Cortex of kidney (tissue), 1 donor: ENCODE measurements around the gene TGFBR3L.
"Not testable (repeated sequence)": the region's sequence is repeated elsewhere in the genome, so short reads cannot be mapped to it uniquely, and the experiment has no call there.

Source experiments
- DNase-seq: peaks from one replicate; lab custom pipeline; 2025; lab: John Stamatoyannopoulos, UW

The TGFBR3L gene

DNA sequence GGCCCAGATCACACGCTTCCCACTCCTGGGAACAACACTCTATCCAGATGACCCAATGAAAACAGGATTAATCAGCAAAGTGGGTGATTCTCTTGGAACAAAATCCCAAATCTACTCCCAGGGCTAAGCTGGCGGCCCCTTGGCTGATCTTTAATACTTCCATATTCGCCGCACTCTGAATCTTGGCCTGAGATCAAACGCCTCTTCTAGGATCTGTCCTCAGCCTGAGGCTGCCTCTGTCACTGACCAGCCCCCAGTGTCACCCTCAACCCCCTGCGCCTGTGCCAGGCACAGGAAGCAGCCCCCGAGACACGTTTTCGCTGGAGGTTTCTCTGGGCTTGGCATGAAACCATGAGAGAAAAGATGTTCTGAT, 13.7 kb downstream of the TGFBR3L start:
- no peak for DNase-seq

GRCh38 chr19:7928741-7929701, 14.4 kb downstream of the TGFBR3L start:
- DNase-seq, result no peak

DNA sequence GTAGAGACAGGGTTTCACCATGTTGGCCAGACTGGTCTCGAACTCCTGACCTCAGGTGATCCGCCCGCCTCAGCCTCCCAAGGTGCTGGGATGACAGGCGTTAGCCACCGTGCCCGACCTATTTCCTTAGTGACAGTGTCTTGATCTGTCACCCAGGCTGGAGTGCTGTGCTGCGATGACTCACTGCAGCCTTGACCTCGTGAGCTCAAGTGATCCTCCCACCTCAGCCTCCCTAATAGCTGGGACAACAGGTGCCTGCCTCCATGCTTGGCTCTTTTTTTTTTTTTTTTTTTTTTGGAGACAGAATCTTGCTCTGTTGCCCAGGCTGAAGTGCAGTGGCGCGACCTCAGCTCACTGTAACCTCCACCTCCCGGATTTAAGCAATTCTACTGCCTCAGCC, 15.4 kb downstream of the TGFBR3L start:
- not testable (repeated sequence) for DNase-seq

- DNase-seq, result no peak
Measured at GRCh38 chr19:7930765-7931164, 16.1 kb downstream of the TGFBR3L start.

DNA sequence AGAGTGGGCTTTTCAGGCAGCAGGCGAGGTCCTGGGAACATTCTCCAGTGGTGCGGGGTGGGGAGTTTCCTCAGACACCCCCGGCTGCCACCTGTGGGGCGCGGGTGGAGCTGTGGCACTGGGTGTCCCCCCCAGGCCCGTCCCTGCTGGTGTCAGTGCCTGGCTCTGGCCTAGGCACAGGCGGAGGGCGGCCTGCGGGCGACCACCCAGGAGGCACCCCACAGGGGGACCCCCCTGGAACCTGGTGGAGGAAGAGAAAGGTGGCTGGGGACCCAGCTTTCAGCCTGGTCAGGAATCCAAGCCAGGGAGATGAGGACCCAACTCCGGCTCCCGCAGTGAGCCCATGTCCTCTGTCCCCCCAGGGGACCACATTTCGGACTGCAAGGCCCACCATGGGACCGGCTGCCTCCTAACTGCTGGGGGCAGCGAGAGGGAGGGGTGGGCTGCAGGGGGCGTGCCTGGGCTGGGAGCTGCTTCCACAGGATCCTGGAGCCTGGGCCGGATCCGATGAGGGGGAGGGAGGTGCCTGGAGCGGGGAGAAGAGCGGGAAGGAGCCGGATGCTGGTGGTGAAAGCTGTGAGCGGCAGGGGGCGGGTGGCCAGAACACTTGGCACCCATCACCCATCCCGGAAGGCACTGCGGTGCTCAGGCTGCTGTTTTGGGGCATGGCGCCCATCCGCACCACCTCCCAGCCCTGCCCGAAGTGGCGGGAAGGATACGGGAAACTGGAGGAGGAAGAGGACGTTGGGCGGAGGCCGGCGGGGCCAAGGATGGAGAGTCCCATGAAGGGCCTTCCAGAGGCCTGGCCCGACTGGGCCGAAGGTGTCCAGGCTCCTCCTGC, 16.8 kb downstream of the TGFBR3L start:
- no peak for DNase-seq

GRCh38 chr19:7932276-7932929, 17.8 kb downstream of the TGFBR3L start:
- DNase-seq, result no peak

GRCh38 chr19:7932930-7933300, 18.3 kb downstream of the TGFBR3L start:
- DNase-seq, result no peak

DNA sequence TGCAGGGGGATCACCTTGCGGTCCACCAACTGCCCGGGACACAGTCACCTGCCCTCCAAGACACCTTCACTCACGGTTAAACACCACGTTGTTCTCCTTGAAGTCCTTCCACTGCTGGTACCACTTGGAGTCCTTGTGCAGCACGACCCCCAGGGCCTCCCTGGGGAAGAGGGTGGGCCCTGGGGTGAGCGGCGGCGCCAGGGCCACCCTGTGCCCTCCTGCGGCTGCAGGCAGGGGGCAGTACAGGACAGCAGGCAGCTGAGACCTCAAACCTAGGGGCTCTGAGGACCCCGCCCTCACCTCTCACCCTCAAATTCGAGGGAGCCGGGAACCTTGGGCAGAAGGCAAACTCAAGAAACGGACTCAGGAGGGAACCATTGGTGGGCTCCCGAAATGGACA, 18.8 kb downstream of the TGFBR3L start:
- no peak for DNase-seq

GRCh38 chr19:7933828-7934725, 19.4 kb downstream of the TGFBR3L start:
- no peak for DNase-seq

DNA sequence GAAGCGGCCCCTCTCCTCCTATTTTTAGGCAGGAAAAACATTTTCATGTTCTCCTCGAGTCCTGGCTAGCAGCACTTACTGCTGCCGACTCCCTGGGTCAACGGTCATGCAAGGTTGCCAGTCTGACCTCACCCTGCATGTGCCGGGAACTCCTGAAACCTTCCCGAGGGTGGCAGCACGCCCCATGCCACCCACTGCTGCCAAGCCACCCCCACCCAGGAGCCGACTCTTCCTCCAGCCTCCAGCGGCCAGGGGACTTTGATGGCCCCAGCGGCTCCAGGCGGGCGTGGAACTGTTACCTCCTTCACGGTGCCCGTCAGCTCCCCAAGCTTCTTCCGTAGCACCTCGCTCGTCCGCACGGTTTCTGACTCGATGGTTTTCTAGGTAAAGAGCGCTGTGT, 20.1 kb downstream of the TGFBR3L start:
- no peak for DNase-seq

DNA sequence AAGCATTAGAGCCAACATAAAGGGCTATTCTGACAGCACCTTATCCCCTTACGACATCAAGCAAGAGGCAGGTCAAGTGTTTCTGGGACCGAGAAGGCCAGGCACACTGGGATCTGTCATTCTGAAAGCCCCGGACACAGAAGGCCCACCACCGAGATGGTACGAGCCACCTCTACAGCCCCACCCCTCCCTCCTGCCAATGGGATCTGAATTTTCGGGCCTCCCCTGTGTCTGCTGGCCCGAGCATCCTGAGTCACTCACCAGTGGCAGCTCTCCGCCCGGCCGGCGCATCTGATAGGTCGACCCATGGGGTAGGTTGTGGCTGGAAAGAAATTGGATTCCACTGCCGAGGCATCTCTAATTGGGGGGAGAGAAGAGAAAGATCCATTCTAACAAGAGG, 26.2 kb downstream of the TGFBR3L start:
- DNase-seq, result no peak

- no peak for DNase-seq
Measured at GRCh38 chr19:7941895-7942596, 27.4 kb downstream of the TGFBR3L start.

DNA sequence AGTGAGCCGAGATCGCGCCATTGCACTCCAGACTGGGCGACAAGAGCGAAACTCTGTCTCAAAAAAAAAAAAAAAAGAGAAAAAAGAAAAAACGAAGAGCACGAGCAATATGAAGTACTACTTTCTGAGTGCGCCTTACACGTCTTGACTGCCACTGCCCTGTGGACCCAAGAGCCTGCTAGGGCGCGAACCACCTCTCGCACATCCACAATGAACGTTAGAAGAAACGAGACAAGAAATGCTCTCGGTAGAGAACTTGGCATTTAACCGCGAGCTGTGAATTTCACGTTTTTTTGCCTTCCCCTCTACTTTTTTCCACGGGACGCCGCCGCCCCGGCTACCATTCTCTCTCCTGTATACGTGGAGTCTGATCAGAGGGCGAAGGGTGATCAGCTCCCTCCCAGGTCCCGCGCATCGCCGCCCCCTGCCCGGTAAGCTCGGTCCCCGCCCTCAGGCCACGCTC, 28.4 kb downstream of the TGFBR3L start:
- no peak for DNase-seq

DNA sequence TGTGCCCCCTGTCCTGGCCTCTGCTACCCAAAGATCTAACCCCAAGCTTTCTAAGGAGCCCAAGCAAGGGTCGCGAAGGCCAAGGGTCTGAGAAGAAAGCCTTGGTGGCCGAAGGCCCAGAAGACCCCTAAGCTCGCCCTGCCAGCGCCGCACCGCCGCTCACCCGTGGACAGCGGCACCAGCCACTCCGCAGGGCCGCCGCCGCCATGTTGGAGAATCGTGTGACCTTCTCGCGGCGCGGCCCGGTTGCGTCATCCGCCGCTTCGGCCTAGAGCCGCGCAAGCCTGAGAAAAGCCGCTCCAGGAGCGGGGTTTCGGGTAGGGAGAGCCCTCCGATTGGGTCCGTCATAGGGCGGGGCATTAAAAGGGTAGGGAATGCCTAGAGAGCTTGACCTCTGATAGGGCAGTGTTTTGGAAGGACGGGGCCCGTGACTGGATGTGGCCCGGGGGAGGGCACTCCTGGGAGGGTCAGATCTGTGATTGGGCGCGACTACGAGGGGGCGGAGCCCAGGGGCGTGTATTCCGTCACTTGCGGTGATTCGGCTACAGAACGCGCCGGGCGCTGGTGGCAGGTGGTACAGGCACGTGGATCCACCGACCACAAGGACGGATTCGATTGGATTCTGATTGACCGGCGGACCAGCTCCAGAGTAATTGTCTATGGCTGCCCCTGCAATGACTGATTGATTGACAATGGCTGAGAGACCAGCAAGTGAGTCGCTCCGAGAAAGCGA, 29.0 kb downstream of the TGFBR3L start, which contains the start of gene TIMM44:
Gene TIMM44 (minus strand): TSS at position 223 of the 733 bp plus-strand sequence. CDS start 15 bp downstream, at position 208.
- no peak for DNase-seq

GRCh38 chr19:7944177-7944761, 29.6 kb downstream of the TGFBR3L start:
- no peak for DNase-seq

GRCh38 chr19:7947939-7948338, 33.3 kb downstream of the TGFBR3L start:
- no peak for DNase-seq

- DNase-seq, result no peak
Measured at GRCh38 chr19:7953060-7953459, 38.4 kb downstream of the TGFBR3L start.

- DNase-seq, result no peak
Measured at GRCh38 chr19:7953576-7953975, 38.9 kb downstream of the TGFBR3L start.

DNA sequence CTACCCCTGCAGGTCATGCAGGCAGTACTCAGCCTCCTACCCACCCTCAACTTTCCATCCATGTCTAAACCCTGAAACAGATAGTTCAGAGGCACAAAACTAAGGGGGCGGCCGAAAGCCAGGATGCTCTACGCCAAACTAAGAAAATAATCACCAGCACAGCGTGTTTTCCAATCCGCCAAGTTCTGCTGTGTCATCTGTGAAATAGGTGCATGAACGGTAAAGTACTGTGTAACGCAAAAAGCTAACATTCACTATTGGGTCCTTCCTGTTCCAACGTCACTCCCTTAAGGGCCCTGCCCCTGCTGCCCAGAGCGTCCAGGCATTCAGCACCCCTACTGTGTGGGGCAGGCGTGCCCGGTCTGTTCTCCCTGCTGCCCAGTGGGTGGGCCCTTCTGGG, 41.1 kb downstream of the TGFBR3L start:
- DNase-seq, result no peak
